ENCODE results near the gene DNM3. TPM values are rescaled to one million over a fixed set of nuclear protein-coding genes. Genes with fewer than 3 reads are reported as not detected.

DNM3 gene
- total and polyA plus RNA-seq, 2 of the 8 experiments (the other 6 are each of a cell fraction or from before 2014, with no cell fraction given): 2.0 to 8.5 TPM

DNA sequence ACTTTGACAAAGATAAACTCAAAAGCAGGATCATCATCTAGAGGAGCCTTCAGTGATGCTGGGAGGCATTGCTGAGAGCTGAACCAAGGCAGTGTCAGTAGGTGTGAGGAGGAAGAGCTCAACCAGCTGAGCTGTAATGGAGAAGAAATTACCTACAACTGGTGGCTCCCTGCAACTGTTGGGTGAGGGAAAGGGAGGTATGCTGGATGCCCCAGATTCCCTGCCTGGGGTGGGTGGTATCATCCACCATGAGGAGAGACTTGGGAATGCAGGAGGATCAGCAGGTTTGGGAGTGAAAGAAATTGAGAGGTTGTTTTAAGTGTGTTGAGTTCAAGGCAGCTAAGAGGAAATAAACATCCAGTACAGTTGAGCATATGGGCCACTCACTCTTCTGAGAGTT, 199.8 kb downstream of the DNM3 start:
- no peaks in the 10 kb centered on the region; a peak in 1 of 8 replicates for H3K36me3 ChIP-seq (ENCODE audit: control insufficient read depth in 2 of 4, insufficient read depth in 4 of 4, low read length in 3 of 4)
- no peaks in the 10 kb centered on the region for H3K9me3 ChIP-seq (ENCODE audit: insufficient read depth in 2 of 2, low read depth in 1 of 2, low read length in 1 of 2)
- no peaks in the 10 kb centered on the region for H3K79me2 ChIP-seq (ENCODE audit: control insufficient read depth in 1 of 2, insufficient read depth in 2 of 2, low read length in 2 of 2)
- H2BK5ac ChIP-seq (ENCODE audit: low read depth, low read length): no peak overlapping the region
- no peak overlapping the region for H4K91ac ChIP-seq (replicated peaks; ENCODE audit: insufficient read length, low read length)
- H3K4me3 ChIP-seq (ENCODE audit: extremely low read depth in 1 of 4, insufficient read depth in 2 of 4, low read depth in 3 of 4, low read length in 4 of 4): no peak overlapping the region
- H2AK5ac ChIP-seq (ENCODE audit: low read depth, low read length): no peak overlapping the region
- no peaks in the 10 kb centered on the region for H3K27me3 ChIP-seq (replicated peaks in 1 of 4; ENCODE audit: control insufficient read depth in 3 of 4, extremely low read depth in 1 of 4, insufficient read depth in 3 of 4, low read length in 3 of 4)
- no peak for TF ChIP-seq MAFK (IDR thresholded peaks at IDR 0.05; ENCODE audit: low read depth, low read length)
- TF ChIP-seq KDM4A (IDR thresholded peaks at IDR 0.05; ENCODE audit: low read depth, low read length, severe bottlenecking): no peak
- no peak for TF ChIP-seq EZH2 (IDR thresholded peaks at IDR 0.05; ENCODE audit: low read depth, low read length, severe bottlenecking)
- TF ChIP-seq, protein P1, sequence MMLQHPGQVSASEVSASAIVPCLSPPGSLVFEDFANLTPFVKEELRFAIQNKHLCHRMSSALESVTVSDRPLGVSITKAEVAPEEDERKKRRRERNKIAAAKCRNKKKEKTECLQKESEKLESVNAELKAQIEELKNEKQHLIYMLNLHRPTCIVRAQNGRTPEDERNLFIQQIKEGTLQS (IDR thresholded peaks at IDR 0.05; ENCODE audit: insufficient read depth, low read depth, low read length): no peak
- TF ChIP-seq NANOG (IDR thresholded peaks at IDR 0.05; ENCODE audit: insufficient read depth, low read depth, low read length, poor library complexity, severe bottlenecking): no peak
- no peak overlapping the region for H3K27ac ChIP-seq (ENCODE audit: low read depth, low read length)
- no peaks in the 10 kb centered on the region for H3K4me1 ChIP-seq (replicated peaks in 1 of 4; ENCODE audit: control insufficient read depth in 3 of 4, insufficient read depth in 4 of 4, low read length in 3 of 4)
- no peak overlapping the region for H4K5ac ChIP-seq (ENCODE audit: insufficient read length, low read depth, low read length)
- H3K14ac ChIP-seq (ENCODE audit: insufficient read length): no peak overlapping the region
- no peak overlapping the region for H2BK20ac ChIP-seq (ENCODE audit: low read length)
- H2BK120ac ChIP-seq (replicated peaks; ENCODE audit: low read depth, low read length): no peak overlapping the region
- H2BK12ac ChIP-seq (ENCODE audit: low read depth, low read length): no peak overlapping the region
- no peak overlapping the region for H2BK15ac ChIP-seq (ENCODE audit: low read length)
- no peak overlapping the region for H2AFZ ChIP-seq (ENCODE audit: low read length)
- H3K9ac ChIP-seq (replicated peaks in 1 of 4; ENCODE audit: extremely low read depth in 1 of 4, low read depth in 3 of 4, low read length in 3 of 4): no peak overlapping the region
- ChIA-PET CTCF (ENCODE audit: partially characterized antibody) (interaction anchor here (0.6 to 2.6 kb wide), 13 partner anchors 11 to 678 kb away, joined by 3 to 11 read pairs (median 4); no protein-coding TSS in a partner anchor), POLR2A (ENCODE audit: partially characterized antibody) (no interaction called here)
- H4K8ac ChIP-seq (ENCODE audit: extremely low read depth, insufficient read depth, low read length): no peak overlapping the region
- no peak overlapping the region for H3K4ac ChIP-seq (replicated peaks; ENCODE audit: insufficient read length, low read depth, low read length)
- no peak overlapping the region for H3K56ac ChIP-seq (replicated peaks; ENCODE audit: insufficient read length, low read depth, low read length)
- H4K20me1 ChIP-seq (replicated peaks in 1 of 2; ENCODE audit: control insufficient read depth in 1 of 2, insufficient read depth in 2 of 2, low read length in 2 of 2): no peaks in the 10 kb centered on the region
- H3K4me2 ChIP-seq (ENCODE audit: insufficient read depth in 1 of 2, low read depth in 2 of 2, low read length in 2 of 2): no peak overlapping the region
- FAIRE-seq (no peak), DNase-seq (ENCODE audit: low read depth in 1 of 2, low spot score in 2 of 2) (no peak)
- no peak overlapping the region for H3K23ac ChIP-seq (ENCODE audit: insufficient read length)
- H3K79me1 ChIP-seq (ENCODE audit: low read depth, low read length): no peaks in the 10 kb centered on the region; the same call in 1 of the 2 replicates
- no peaks in the 10 kb centered on the region for H3K23me2 ChIP-seq (ENCODE audit: low read depth, low read length)
- no peak overlapping the region for H3K18ac ChIP-seq (ENCODE audit: extremely low read depth, low read length)

All from H1 (cell line).